Hindlimb muscle (tissue), 1 donor: ENCODE data around the gene ZC3H12C. TPM values are rescaled to one million over a fixed set of nuclear protein-coding genes. Genes with fewer than 3 reads are reported as not detected.

Experiments
- DNase-seq: peaks from one replicate; pipeline ENCODE4 v3.0.0-alpha.2; 2013
- polyA plus RNA-seq: library from polyadenylated mRNA; unstranded; fragments of 120-200 nt; gene quantifications from one replicate; pipeline ENCODE4 v1.2.1, GENCODE V29; 2013; ENCODE audit not compliant: insufficient read length

The ZC3H12C gene
- polyA plus RNA-seq, 1 donor = 8.7 TPM

DNA sequence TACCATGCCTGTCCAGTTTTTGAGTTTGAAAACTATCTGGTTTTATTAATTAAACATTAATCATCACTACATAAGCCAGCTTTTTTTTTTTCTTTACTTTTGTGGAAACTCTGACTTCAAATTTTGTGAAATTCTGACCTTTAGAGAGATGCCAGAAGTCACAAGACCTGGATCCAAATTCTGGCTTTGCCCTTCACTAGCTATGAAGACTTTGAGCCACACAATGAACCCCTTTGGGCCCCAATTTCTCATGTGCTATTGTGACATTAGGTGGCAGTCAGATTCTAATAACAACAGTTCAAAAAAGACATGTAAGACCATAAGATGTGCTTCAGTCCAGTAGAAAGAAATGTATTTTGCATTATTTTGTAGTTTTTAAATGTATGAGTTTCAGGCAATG lies 60.3 kb downstream of the ZC3H12C start:
- no peak for DNase-seq

DNA sequence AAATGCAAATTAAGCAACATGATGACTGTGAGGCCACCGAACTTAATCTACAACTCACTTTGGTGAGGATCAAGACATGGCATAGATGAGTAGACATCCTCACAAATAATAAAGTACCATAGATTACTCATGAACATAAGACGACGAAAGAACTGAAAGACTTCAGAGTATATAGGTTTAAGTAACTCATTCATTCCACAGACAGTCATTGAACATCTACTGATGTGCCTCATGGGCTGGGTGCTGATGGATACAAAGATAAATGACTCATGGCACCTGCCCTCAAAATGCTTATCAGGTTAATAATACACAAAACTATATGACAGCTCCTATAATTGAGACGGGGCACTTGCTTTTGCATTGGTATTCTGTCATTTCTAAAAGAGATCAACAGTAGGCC lies 63.3 kb downstream of the ZC3H12C start:
- DNase-seq = no peak

- DNase-seq = no peak
Measured at GRCh38 chr11:110158317-110159200, 65.4 kb downstream of the ZC3H12C start.

GRCh38 chr11:110159476-110159875 lies 66.3 kb downstream of the ZC3H12C start:
- no peak for DNase-seq

- no peak for DNase-seq
Measured at GRCh38 chr11:110160016-110160415, 66.8 kb downstream of the ZC3H12C start.

GRCh38 chr11:110160437-110160836 lies 67.2 kb downstream of the ZC3H12C start:
- DNase-seq = no peak

DNA sequence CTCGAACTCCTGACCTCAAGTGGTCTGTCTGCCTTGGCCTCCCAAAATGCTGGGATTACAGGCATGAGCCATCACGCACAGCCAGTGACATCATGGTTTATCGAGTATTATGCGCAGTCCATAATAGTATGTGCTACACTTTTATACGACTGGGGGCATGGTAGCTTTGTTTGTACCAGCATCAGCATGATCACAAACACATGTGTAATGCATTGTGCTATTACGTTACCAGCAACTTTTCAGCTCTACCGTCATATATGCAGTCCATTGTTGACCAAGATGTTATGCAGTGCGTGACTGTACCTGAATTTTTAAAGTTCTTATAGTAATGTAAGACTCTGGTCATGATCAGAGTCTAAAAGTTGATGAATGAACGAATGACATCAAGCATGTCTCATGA lies 67.9 kb downstream of the ZC3H12C start:
- DNase-seq = no peak

DNA sequence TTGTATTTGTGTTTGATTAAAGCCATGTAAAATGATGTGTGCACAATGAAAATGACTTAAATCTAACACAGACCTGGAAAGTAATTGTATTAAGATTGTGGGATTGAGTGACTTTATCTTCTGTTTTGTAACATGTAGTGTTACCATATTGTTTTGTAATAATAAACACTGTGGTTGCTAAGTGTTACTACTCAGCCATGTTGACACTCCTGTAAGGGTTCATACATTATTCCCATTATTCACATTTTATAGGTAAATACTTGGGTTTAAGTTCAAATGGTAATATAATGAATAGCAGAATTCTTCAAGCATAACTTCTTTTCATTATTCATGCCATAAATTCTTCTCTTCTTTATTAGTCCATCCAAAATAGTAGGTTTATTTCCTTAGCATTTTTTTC lies 69.0 kb downstream of the ZC3H12C start:
- no peak for DNase-seq

- DNase-seq = no peak
Measured at GRCh38 chr11:110165039-110165925, 72.1 kb downstream of the ZC3H12C start.

GRCh38 chr11:110168033-110168803 lies 75.0 kb downstream of the ZC3H12C start:
- no peak for DNase-seq

DNA sequence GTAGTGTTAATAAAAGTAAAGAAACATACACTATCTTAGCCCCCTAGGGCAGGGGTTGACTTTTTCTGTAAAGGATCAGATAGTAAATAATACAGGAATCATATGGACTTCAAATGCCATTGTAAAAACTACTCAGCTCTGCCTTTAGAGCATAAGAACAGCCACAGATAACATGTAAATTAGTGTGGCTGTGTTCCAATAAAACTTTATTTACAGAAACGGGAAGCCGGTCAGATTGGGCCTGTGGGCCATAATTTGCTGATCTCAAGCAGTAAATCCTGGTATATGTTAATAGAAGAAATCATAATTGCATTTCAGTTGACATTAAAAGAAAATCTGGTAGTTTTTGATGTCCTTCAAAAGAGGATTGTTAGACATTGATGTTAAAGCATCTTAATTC lies 76.5 kb downstream of the ZC3H12C start:
- DNase-seq = no peak

- no peak for DNase-seq
Measured at GRCh38 chr11:110172468-110173065, 79.4 kb downstream of the ZC3H12C start.

DNA sequence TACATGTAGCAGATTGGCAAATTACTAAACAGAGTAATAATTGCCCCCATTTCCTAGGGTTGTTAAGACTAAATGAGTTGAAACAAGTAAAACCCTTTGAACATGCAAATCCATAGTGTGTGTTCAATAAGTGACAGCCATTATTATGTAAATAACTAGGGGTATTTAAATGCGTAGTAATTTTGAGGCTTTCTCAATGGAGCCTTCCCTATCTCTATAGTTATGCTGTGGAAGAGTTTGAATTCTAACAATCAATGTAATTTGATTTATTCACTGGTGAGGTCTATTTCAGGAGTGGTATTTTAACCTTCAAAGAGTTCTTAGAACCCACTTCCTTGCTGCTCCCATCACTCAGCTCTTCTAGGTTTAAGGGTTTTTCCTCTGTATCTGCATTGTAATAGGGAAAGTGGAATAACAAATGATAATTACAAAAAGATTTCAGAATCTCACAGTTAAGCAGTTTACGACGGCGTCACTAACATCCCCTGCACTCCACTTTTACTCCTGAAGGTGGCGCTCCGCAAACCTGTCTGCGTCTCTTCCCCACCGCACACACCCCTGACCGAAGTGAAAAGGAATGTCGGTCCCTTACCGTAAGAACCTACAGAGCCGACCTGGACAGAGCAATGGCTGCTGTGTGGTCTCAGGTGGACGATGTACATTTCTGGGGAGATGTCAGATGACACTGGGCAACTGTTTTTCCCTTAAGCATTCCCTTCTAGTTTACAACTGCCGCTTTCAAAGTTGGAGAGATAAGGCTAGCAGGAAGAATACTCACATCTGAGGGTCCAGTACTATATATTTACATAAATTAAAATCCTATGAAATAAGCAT lies 80.8 kb downstream of the ZC3H12C start:
- peak; percentile 51 for DNase-seq

DNA sequence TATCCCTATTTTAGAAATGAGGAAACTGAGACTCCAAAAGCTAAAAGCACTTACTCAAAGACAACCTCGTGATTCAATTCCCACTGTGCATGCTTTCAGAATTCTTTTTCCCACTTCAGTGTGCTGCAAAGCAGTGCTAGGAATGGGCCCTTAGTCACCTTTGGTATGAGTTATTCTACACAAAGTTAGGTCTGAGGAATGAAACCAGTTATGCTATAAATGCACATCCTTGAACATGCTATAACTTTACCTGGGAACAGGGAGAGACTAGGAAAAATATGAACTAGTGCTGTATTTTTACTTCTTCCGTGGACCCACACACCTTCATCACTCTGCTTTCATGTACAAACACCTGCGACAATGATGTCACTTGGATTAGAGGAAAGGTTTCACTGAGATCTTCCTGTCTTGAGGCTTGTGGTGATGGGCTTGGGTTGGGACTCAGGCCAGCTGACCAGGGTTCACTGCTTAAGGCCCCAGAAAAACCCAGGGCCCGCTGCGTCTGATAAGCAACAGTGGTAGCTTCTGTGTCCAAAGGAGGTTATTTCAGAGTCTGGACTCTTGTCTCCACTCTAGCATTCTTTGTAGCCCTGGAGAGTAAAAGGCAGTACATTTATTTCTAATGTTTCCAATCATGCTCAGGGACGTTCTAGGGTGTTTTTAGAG lies 81.6 kb downstream of the ZC3H12C start:
- no peak for DNase-seq

GRCh38 chr11:110176366-110177085 lies 83.3 kb downstream of the ZC3H12C start:
- DNase-seq = no peak

GRCh38 chr11:110177086-110177456 lies 83.9 kb downstream of the ZC3H12C start:
- no peak for DNase-seq

DNA sequence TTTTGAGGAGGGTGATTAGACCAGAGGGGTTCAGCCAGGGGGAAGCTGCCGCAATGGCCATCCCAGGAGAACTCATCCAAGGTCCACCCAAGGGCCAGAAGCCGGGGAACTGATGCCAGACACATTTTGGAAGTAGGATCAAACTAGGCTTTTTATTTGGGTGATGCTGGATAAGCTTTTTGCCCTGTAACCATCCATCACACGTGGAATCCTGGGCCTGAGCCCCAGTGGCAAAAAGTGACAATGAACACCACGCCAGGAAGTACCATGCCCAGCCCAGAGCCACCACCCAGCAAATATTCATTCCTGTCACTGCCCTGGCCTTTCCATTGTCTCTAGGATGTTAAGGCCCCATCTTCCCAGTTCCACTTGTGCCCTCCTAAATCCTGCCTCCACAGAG lies 85.9 kb downstream of the ZC3H12C start:
- DNase-seq = no peak

DNA sequence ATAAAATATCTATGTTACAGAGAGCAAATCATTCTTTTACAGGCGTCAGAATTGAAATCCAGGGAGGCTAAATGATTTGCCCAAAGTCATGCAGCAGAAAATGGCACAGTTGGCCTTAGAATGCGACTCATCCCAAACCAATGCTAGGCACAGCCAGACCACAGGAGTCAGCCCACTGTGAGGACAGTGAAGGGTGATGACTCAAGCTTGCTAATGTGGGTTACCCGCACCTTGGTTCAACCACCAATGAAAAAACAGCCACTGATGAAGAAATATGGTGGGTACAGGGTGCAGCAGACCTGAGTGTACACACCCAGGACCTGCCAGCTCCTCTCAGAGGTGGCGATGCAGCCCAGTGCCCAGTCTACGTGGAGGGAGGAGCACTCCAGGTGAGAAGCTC lies 89.7 kb downstream of the ZC3H12C start:
- DNase-seq = no peak

GRCh38 chr11:110184456-110184855 lies 91.3 kb downstream of the ZC3H12C start:
- no peak for DNase-seq

DNA sequence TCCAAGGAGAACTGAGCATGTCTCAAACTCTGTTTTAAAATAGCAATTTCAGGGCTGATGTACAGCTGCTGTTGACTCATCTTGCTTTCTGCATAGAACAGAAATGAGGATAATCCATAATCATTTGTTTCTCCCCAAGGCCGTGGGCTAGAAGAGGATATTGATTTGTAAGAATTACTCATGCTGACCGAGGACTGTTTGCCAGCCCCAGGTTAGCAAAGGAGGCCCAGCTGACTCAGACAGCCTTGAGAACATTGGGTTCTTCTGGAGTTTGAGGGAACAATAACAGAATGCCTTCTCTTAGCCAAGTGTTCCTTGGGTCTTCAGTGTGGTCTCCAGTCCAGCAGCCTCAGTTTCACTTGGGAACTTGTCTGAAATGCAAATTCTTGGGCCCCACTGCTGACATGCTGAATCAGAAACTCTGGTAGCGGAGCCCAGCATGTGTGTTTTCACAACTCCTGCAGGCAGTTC lies 92.0 kb downstream of the ZC3H12C start:
- DNase-seq = no peak
